IMR-90 (cell line): Measurements from ENCODE around the gene ELMO1. TPM values are rescaled to one million over a fixed set of nuclear protein-coding genes. Genes with fewer than 3 reads are reported as not detected.

Experiments
- ATAC-seq: fragments of 200-7000 bp; cut with Tn5 transposase; 2 replicates; pipeline ENCODE4 v1.9.1; 2020; ENCODE audit warnings: low read depth, mild to moderate bottlenecking, moderate library complexity
- BruUV-seq: library from RNA; stranded (reverse); fragments of 400-500 nt; replicated peaks from 2 replicates; lab custom pipeline; 2021; lab: Mats Ljungman, UMichigan
- CTCF ChIA-PET: fragments of 300-600 bp; formaldehyde crosslinking; extraction: SDS; loops from one replicate; lab custom pipeline; 2021; ENCODE audit warnings: antibody characterized with exemption; lab: Yijun Ruan, JAX
- POLR2A ChIA-PET: fragments of 300-600 bp; sonication (Branson Sonifier 250); formaldehyde crosslinking; loops from one replicate; lab custom pipeline; 2022; ENCODE audit warnings: antibody characterized with exemption; ENCODE audit not compliant: unreplicated experiment; lab: Charles Lee
- DNase-seq: peaks from one replicate; pipeline ENCODE4 v3.0.0; 2013
- H2AFZ ChIP-seq: replicated peaks from 2 replicates; pipeline ENCODE3; 2013; ENCODE audit warnings: low read length, mild to moderate bottlenecking; ENCODE audit not compliant: poor library complexity
- H2AK5ac ChIP-seq: 2 replicates; pipeline ENCODE4 v1.6.1; 2013; ENCODE audit warnings: low read depth, low read length, inconsistent platforms
- H2AK9ac ChIP-seq: replicated peaks from 2 replicates; pipeline ENCODE3; 2013; ENCODE audit warnings: mild to moderate bottlenecking, low read depth, low read length, moderate library complexity; ENCODE audit not compliant: poor library complexity
- H2BK120ac ChIP-seq: 2 replicates; pipeline ENCODE4 v1.6.1; 2013; ENCODE audit warnings: low read depth, low read length, inconsistent platforms
- H2BK15ac ChIP-seq: 3 replicates; pipeline ENCODE4 v1.6.1; 2013; ENCODE audit warnings: low read depth, low read length, inconsistent platforms
- H2BK20ac ChIP-seq: 2 replicates; pipeline ENCODE4 v1.6.1; 2013; ENCODE audit warnings: low read depth, mild to moderate bottlenecking, inconsistent platforms, low read length, moderate library complexity
- H2BK5ac ChIP-seq: 2 replicates; pipeline ENCODE4 v1.6.1; 2013; ENCODE audit warnings: mild to moderate bottlenecking, low read depth, low read length, inconsistent platforms; ENCODE audit not compliant: poor library complexity, severe bottlenecking
- H3K14ac ChIP-seq: replicated peaks from 2 replicates; pipeline ENCODE4 v1.6.1; 2013; ENCODE audit warnings: low read depth, low read length, inconsistent platforms
- H3K18ac ChIP-seq: 2 replicates; pipeline ENCODE4 v1.6.1; 2013; ENCODE audit warnings: low read depth, low read length, control low read depth
- H3K23ac ChIP-seq: 2 replicates; pipeline ENCODE4 v1.6.1; 2013; ENCODE audit warnings: low read depth, low read length, inconsistent platforms
- H3K27ac ChIP-seq: 2 replicates; pipeline ENCODE4 v1.5.1; 2013; ENCODE audit warnings: mild to moderate bottlenecking, control low read depth, low read length; ENCODE audit not compliant: insufficient read depth
- H3K27me3 ChIP-seq: 2 replicates; pipeline ENCODE4 v1.6.1; 2013; ENCODE audit warnings: low read length; ENCODE audit not compliant: control insufficient read depth, insufficient read depth
- H3K36me3 ChIP-seq: 2 replicates; pipeline ENCODE4 v1.6.1; 2013; ENCODE audit warnings: low read length, mixed read lengths; ENCODE audit not compliant: control insufficient read depth, insufficient read depth
- H3K4ac ChIP-seq: 2 replicates; pipeline ENCODE4 v1.6.1; 2013; ENCODE audit warnings: low read depth, low read length, inconsistent platforms
- H3K4me1 ChIP-seq: 2 replicates; pipeline ENCODE4 v1.6.1; 2013; ENCODE audit warnings: low read length, mixed read lengths; ENCODE audit not compliant: control insufficient read depth, insufficient read depth
- H3K4me2 ChIP-seq: 2 replicates; pipeline ENCODE4 v1.6.1; 2013; ENCODE audit warnings: low read depth, mild to moderate bottlenecking, control low read depth, low read length, moderate library complexity
- H3K4me3 ChIP-seq: 2 replicates; pipeline ENCODE4 v1.5.1; 2013; ENCODE audit warnings: low read depth, mild to moderate bottlenecking, control low read depth, low read length, moderate library complexity; ENCODE audit not compliant: insufficient read depth
- H3K56ac ChIP-seq: 2 replicates; pipeline ENCODE4 v1.6.1; 2013; ENCODE audit warnings: low read length, inconsistent platforms; ENCODE audit not compliant: insufficient read depth; ENCODE audit errors: extremely low read depth
- H3K79me1 ChIP-seq, 2 experiments: 2 replicates each; pipeline ENCODE4 v1.6.1; 2013; ENCODE audit warnings: low read length in 2 of 2, inconsistent platforms in 1 of 2, low read depth in 1 of 2
- H3K9ac ChIP-seq: 2 replicates; pipeline ENCODE4 v1.6.1; 2013; ENCODE audit warnings: low read depth, low read length, control low read depth
- H3K9me1 ChIP-seq: 2 replicates; pipeline ENCODE4 v1.6.1; 2013; ENCODE audit warnings: low read length, inconsistent platforms; ENCODE audit not compliant: insufficient read depth
- H3K9me3 ChIP-seq: 2 replicates; pipeline ENCODE4 v1.6.1; 2013; ENCODE audit warnings: low read length; ENCODE audit not compliant: control insufficient read depth, insufficient read depth
- H4K20me1 ChIP-seq: 2 replicates; pipeline ENCODE4 v1.6.1; 2013; ENCODE audit warnings: low read length, inconsistent platforms; ENCODE audit not compliant: insufficient read depth
- H4K5ac ChIP-seq: 2 replicates; pipeline ENCODE4 v1.6.1; 2013; ENCODE audit warnings: mild to moderate bottlenecking, low read depth, low read length, control low read depth
- H4K8ac ChIP-seq, 2 experiments: 2 replicates each; pipeline ENCODE4 v1.6.1; 2013; ENCODE audit warnings: low read depth in 2 of 2, low read length in 2 of 2, control low read depth in 1 of 2, inconsistent platforms in 1 of 2
- H4K91ac ChIP-seq: 2 replicates; pipeline ENCODE4 v1.6.1; 2013; ENCODE audit warnings: low read depth, low read length, inconsistent platforms; ENCODE audit not compliant: insufficient read depth
- CHD1 ChIP-seq: IDR thresholded peaks from 2 replicates; pipeline ENCODE4 v1.6.1; 2012; ENCODE audit warnings: low read depth, low read length, improper control_type of control experiment
- CTCF ChIP-seq: conservative IDR thresholded peaks from 2 replicates; pipeline ENCODE4 v1.5.1; 2012; ENCODE audit warnings: mild to moderate bottlenecking, low read depth, low read length, improper control_type of control experiment
- ELK1 ChIP-seq: fragments of 150-350 bp; IDR thresholded peaks from 2 replicates; pipeline ENCODE4 v1.6.1; 2016; ENCODE audit warnings: low read depth, mild to moderate bottlenecking, low read length, moderate library complexity, borderline replicate concordance
- FOS ChIP-seq: fragments of 150-350 bp; IDR thresholded peaks from 2 replicates; pipeline ENCODE4 v1.6.1; 2016; ENCODE audit warnings: low read depth, low read length
- MAZ ChIP-seq: IDR thresholded peaks from 2 replicates; pipeline ENCODE4 v1.6.1; 2012; ENCODE audit warnings: low read depth, mild to moderate bottlenecking, low read length, improper control_type of control experiment, moderate library complexity, borderline replicate concordance
- RAD21 ChIP-seq: IDR thresholded peaks from 2 replicates; pipeline ENCODE4 v1.6.1; 2012; ENCODE audit warnings: low read length, improper control_type of control experiment
- WGBS, 2 experiments: methylation state at CpG; one replicate each; pipeline versions ENCODE4 v1.1.5 to v1.1.7; 2013; ENCODE audit warnings: missing lambda C conversion rate in 2 of 2; ENCODE audit not compliant: insufficient read length in 1 of 2; ENCODE audit errors: extremely low coverage in 2 of 2; 5-methylcytosine and 5-hydroxymethylcytosine counted together
- dilution Hi-C: fragments of 300-500 bp; cut with HindIII; formaldehyde crosslinking; loops from one replicate; pipeline ENCODE4 v1.14.3; 2018; ENCODE audit warnings: low sequenced_read_pairs; ENCODE audit not compliant: unreplicated experiment
- in situ Hi-C: fragments of 300-500 bp; cut with MboI; formaldehyde crosslinking; loops from 3 replicates; pipeline ENCODE4 v1.14.3; 2019; ENCODE audit warnings: low sequenced_read_pairs, inconsistent platforms, mixed read lengths
- intact Hi-C: fragments of 100-400 bp; cut with micrococcal nuclease; formaldehyde crosslinking; loops from 2 replicates; pipeline ENCODE4 v1.10.0; 2022
- polyA plus RNA-seq, 3 experiments: library from polyadenylated mRNA; depleted of rRNA; stranded (reverse); fragments of >200 nt; gene quantifications; 2 replicates each; pipeline ENCODE4 v1.2.3, GENCODE V29; 2012; ENCODE audit warnings: low replicate concordance in 1 of 3
- total RNA-seq: library from RNA; depleted of rRNA; stranded (reverse); fragments of >200 nt; gene quantifications from 2 replicates; pipeline ENCODE4 v1.2.3, GENCODE V29; 2012

ELMO1 gene
- total and polyA plus RNA-seq, 2 of the 4 experiments (the other 2 are of a cell fraction): 0.03 TPM; not detected in 1

- no peak for TF ChIP-seq FOS
Observed at GRCh38 chr7:36999626-37000485, 448.8 kb downstream of the ELMO1 start (continued).

GRCh38 chr7:36995776-36996175, 452.9 kb downstream of the ELMO1 start:
- Histone ChIP-seq H3K36me3 (no peaks in the 10 kb centered on the region), H2AK9ac (no peak overlapping the region), H3K79me1 (no peaks in the 10 kb centered on the region), H3K4me2 (no peak overlapping the region), H2AK5ac (no peak overlapping the region), H3K9me3 (no peaks in the 10 kb centered on the region), H4K5ac (no peak overlapping the region), H2BK15ac (no peak overlapping the region), H3K9ac (no peak overlapping the region), H3K56ac (no peak overlapping the region), H2BK5ac (no peak overlapping the region), H3K4me3 (no peak overlapping the region), H3K4me1 (no peaks in the 10 kb centered on the region), H4K91ac (no peak overlapping the region), H3K27ac (no peak overlapping the region), H2BK120ac (no peak overlapping the region), H3K4ac (no peak overlapping the region), H3K14ac (no peak overlapping the region), H4K20me1 (no peaks in the 10 kb centered on the region), H2AFZ (no peak overlapping the region), H4K8ac (no peak overlapping the region), H3K23ac (no peak overlapping the region), H2BK20ac (no peak overlapping the region), H3K18ac (no peak overlapping the region), H3K9me1 (no peaks in the 10 kb centered on the region), H3K27me3 (peaks cover 9% of the 10 kb centered on the region)
- ChIA-PET POLR2A (interaction anchor here (0.6 kb wide), 1 partner anchor 12 kb away, joined by 4 read pairs; no protein-coding TSS in a partner anchor), CTCF (interaction anchor here (1.1 to 1.5 kb wide), 2 partner anchors 8 to 203 kb away, joined by 3 to 4 read pairs; no protein-coding TSS in a partner anchor)
- DNase-seq (no peak), ATAC-seq (no peak)
- TF ChIP-seq MAZ (no peak), CTCF (no peak), RAD21 (no peak), ELK1 (no peak), CHD1 (no peak)
- in situ Hi-C loops (no loop called here), intact Hi-C loops (no loop called here), dilution Hi-C loops (no loop called here)
- no CpG with 5 or more reads among the region's 2 CpGs for WGBS, 2 experiments
- no TSS peak for BruUV-seq
